ENCODE results near the gene SWAP70. TPM values are rescaled to one million over a fixed set of nuclear protein-coding genes. Genes with fewer than 3 reads are reported as not detected.
A peak's percentile ranks its signal among the peaks of the same experiment; 100 is the strongest.

Gene SWAP70
- total and polyA plus RNA-seq, 10 of the 15 experiments (the other 5 are each of a cell fraction or from before 2014, with no cell fraction given): 20.6 to 62.4 (median 41.7) TPM

GRCh38 chr11:9701799-9702198 is 37.9 kb downstream of the SWAP70 start:
- WGBS (ENCODE audit: insufficient coverage, insufficient replicate concordance, low lambda C conversion rate, missing lambda C conversion rate): 79% methylated on average over 1 of the region's 1 CpG
- ChIA-PET CTCF (interaction anchor here (1.0 kb wide), 1 partner anchor 9 kb away, joined by 4 read pairs; no protein-coding TSS in a partner anchor), SMC1A (ENCODE audit: uncharacterized antibody, unreplicated experiment) (no interaction called here), POLR2A (interaction anchor here (0.6 to 1.0 kb wide), 2 partner anchors 15 to 97 kb away, joined by 3 to 5 read pairs; no protein-coding TSS in a partner anchor), RAD21 (ENCODE audit: unreplicated experiment) (no interaction called here)
- peaks cover 0 to 4% of the 10 kb centered on the region in 2 experiments for H3K36me3 ChIP-seq (ENCODE audit: control insufficient read depth in 2 of 2, insufficient read depth in 2 of 2, low read length in 1 of 2)
- ATAC-seq (no peak), DNase-seq (ENCODE audit: low read depth, low spot score) (no peak), FAIRE-seq (no peak)
- in situ Hi-C loops (cut with MboI): no loop called here
- H3K79me2 ChIP-seq (ENCODE audit: control insufficient read depth, insufficient read depth, low read length): peaks cover 42% of the 10 kb centered on the region
- H2AFZ ChIP-seq (ENCODE audit: control insufficient read depth, low read depth, low read length): no peak overlapping the region
- intact Hi-C loops (cut with micrococcal nuclease; ENCODE audit: unreplicated experiment): no loop called here
- no peak overlapping the region for H3K4me3 ChIP-seq
- no peaks in the 10 kb centered on the region for H4K20me1 ChIP-seq (ENCODE audit: control insufficient read depth, insufficient read depth)
- H3K4me2 ChIP-seq (ENCODE audit: control insufficient read depth, insufficient read depth): peak overlapping the region; percentile 71
- H3K27ac ChIP-seq (ENCODE audit: control insufficient read depth, insufficient read depth): no peak overlapping the region
- no TSS peak for BruUV-seq (replicated peaks)
- H3K9me3 ChIP-seq (replicated peaks; ENCODE audit: control insufficient read depth, insufficient read depth, low read length): no peaks in the 10 kb centered on the region; the same call in 2 of the 3 replicates
- TF ChIP-seq RB1 (IDR thresholded peaks at IDR 0.05; ENCODE audit: borderline replicate concordance) (no peak), NFIC (IDR thresholded peaks at IDR 0.05; ENCODE audit: low read depth, low read length) (no peak), DPF2 (IDR thresholded peaks at IDR 0.05) (no peak), MXI1 (IDR thresholded peaks at IDR 0.05; ENCODE audit: low read depth, low read length) (no peak), CTCF (IDR thresholded peaks at IDR 0.05 in 2 of 3, conservative IDR thresholded peaks at IDR 0.05 in 1 of 3; ENCODE audit: control insufficient read depth in 2 of 3, extremely low read depth in 1 of 3, insufficient read depth in 1 of 3, low read depth in 3 of 3, low read length in 3 of 3) (no peak), LARP7 (IDR thresholded peaks at IDR 0.05) (no peak)
- no peak overlapping the region for H3K9ac ChIP-seq (ENCODE audit: control insufficient read depth, insufficient read depth, low read length)
- H3K4me1 ChIP-seq (ENCODE audit: control insufficient read depth, insufficient read depth, low read length): peaks cover 34% of the 10 kb centered on the region
- no peaks in the 10 kb centered on the region for H3K27me3 ChIP-seq (replicated peaks in 1 of 2; ENCODE audit: control insufficient read depth in 2 of 2, insufficient read depth in 2 of 2, low read length in 1 of 2)

Data from GM12878 (cell line).